GM19240 (cell line): ENCODE results near the gene FMN1.

Experiments
- DNase-seq: peaks from one replicate; pipeline ENCODE4 v3.0.0; 2011; ENCODE audit warnings: low spot score; ENCODE audit not compliant: insufficient read length

FMN1 gene

DNA sequence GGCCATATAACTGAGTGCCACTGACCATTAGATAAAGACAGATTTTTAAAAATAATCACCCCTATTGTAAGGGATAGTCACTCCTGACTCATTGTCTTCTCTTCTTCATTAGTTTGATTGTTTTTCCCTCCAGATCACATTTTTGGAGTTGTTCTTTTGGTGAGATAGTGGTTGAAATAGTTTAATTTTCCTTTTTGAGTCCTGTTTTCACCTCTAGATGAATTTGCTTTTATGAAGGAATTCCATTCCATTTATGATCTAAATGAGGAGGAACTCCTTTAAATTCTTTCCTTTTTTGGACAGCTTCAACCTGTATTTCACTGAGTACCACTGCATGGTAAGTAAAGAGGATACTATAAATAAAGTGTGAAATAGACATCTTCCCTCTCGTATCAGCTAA is 364.3 kb downstream of the FMN1 start:
- DNase-seq, result no peak

- no peak for DNase-seq
Measured at GRCh38 chr15:32829436-32829835, 365.1 kb downstream of the FMN1 start.

DNA sequence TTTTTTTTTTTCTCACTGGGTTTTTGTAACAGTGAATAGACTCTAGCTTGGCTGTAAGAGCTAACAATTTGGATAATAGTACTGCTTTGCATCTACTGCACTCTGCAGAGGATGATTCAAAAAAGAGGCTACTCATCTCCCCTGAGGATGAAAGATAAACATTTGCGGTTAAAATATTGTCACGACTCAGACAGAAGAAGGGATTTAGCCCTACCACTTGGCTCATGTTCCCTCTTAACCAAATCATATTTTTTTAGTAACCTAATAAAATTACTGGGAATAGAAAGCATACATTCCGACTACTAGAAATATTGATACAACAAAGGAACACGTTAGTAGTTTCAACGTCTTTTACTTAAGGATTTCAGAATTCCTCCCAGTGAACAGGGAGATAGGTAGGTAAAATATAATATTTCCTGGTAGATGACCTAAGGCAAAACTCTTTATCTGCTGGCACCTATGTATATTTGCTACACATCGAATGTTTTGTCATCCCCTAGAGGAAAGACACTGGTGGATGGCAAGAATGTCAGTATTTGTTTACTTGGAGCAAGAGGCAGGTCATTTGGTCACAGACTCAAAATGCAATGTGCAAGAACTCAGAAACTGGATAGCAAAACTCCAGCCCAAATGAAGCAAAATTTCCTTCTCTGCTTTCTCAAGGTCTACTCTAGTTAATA is 365.9 kb downstream of the FMN1 start:
- DNase-seq, result no peak

DNA sequence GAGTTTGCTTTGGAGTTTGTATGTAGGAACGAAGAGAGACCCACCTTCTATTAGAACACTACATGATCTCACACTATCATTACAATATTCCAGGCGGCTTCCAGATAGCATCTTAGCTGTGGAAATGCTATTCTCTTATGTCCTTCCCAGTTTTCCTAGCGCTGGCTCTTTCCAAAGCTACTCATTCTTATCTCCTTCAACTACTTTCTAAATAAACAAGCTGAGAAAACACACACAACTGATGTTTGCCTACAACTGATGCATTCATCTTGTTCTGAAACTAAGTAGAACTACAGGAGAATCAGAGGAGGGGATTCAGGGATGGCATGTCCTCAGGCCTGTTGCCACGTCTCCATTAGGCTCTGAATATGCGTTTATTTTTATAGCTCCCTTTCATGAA is 367.8 kb downstream of the FMN1 start:
- DNase-seq, result no peak

- DNase-seq, result no peak
Measured at GRCh38 chr15:32825219-32825618, 369.3 kb downstream of the FMN1 start.

DNA sequence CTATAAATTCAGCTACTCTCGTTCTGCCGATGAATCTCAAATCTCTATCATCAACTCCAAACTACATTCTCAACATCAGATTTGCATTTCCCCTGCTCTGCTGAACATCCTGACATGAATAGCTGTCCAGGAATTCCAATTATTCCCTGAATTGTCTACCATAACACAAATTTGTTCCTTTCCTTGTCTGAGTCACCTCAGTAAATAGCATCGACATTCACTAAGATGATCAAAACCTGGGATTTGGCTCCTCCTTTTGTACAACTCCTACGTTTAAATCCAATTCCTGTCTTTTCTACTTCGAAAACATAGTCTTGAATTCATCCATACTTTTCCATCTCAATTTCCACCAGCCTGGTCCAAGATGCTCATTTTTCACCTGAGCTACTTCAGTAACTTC is 369.7 kb downstream of the FMN1 start:
- no peak for DNase-seq

GRCh38 chr15:32823750-32824149 is 370.8 kb downstream of the FMN1 start:
- no peak for DNase-seq

- DNase-seq, result no peak
Measured at GRCh38 chr15:32822739-32823138, 371.8 kb downstream of the FMN1 start.

DNA sequence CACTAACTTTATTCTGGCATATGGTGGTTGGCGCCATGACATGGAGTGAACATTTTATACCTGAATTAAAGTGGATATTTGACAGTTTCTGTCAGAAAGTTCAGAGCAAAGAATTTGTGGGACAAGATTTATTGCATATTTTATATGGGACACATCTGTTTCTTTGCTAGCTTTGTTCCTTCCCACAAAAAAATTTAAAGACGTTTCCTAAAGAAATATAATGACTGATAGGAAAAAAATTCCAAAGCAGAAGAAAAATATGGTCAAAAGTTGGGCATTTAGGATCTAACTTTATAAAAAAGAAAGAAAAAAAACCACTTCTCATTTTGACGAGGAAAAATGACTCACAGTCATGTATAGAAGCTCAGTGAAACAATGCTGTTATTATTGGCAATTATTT is 375.1 kb downstream of the FMN1 start:
- DNase-seq, result no peak

DNA sequence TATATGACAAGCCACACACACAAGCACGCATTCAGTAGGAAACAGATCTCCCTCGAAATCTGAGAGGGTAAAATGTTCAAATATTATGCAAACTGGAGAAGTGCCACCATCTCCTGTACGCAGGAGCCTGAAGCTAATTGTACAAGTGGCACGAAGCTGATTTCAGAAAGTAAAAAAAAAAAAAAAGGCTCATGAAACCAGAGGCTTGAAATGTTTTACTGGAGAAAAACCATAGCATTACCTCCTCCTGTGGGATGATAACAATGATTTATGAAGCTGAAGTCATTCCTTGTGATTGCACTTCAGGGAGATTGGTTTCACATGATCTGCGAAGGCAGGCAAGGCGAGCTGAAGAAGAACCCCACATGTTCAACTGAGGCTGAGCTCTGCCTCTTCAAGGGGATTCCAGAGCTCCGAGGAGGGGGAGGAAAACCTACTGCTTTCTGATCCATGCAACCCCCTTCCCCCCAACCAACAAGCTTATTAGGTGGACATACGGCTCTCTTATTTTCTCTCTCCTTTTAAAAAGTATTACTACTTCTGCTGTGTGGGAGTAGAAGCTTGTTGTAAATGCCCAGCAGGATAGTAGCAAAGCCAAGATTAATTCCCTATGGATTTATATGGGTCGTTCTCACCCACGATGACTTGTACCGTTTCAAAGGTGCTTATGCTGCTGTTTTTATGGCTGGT is 375.6 kb downstream of the FMN1 start:
- no peak for DNase-seq

DNA sequence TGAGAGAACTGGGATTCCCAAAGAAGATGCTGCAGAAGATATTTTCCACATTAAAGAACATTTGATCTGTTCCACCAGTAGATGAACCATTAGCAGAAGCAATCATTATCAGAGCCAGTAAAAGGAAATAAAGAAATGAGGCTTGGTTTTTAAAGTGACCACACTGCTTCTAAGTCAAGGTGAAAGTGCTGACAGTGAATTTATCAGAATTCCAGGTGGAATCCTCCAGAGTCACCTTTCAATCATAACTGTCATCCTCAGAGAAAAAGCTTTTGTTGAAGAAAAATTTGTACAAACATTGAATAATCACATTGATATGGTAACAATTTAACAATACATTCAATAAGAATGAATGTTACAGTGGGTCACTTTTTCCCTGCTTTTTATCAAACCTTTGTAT is 376.9 kb downstream of the FMN1 start:
- DNase-seq, result no peak

DNA sequence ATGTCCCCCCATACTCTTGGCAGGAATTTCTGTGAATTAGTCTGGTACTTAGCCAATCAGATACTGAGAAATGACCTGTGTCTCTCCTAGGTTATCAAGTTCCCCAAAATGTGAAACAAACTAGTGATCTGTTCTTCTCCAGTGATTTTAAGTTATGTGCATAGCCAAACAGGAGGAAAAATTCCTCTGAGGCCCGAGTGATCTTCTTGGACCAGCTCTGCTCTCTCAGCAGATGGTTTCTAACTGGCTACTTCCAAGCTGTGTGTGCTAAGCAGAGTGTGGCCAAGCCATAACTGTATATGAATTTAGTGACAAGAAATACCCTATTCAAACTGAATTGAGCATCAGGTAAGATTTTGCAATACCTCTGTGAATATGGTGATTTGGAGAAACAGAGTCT is 387.2 kb downstream of the FMN1 start:
- no peak for DNase-seq

DNA sequence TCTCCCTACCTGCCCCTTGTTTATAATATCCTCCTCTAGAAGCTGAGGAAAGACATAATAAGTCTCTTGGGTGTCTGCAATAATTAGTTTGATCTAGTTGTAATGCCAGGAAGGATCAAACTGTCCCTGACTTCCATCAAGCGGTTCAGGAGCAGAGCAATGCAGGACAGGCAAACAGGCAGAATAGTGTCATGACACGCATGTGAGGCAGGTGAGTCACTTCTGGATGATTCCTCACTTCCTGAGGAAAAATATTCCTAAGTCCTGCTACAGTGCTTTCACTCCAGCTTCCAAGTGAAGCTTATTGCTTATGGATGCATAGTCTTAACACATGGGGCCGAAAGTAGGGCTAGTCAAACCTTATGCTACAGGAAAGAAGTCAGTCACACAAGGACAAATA is 390.9 kb downstream of the FMN1 start:
- no peak for DNase-seq

DNA sequence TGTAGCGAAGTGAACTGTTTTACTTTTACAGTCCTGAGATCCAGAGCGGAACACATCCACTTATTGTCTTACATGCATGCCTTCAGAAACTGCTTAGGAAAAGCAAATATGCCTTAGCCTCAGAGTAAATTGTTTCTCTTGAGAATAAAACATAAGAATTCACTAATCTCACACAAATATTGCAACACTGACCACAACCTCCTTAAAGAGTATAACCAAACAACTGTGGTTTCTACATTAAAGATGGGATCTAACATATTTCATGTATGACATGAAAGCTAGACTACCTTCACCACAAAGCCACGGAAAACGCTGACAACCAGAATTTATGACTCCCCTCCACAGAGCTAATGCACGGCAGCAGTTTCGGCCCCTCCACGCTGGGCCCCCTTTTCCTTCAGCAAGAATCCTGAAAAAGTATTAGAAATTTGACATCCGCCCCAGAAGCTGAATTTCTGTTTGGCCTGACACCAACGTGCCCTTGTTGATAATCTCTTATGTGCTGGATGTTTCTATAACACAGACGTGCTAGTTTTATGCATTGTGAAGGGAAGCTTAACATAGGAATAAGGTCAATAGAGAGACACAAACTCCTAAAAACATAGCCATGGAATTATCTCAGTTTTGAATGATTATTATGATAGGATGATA is 392.1 kb downstream of the FMN1 start:
- no peak for DNase-seq

GRCh38 chr15:32799936-32800535 is 394.5 kb downstream of the FMN1 start:
- DNase-seq, result no peak

GRCh38 chr15:32796856-32797255 is 397.7 kb downstream of the FMN1 start:
- DNase-seq, result no peak

GRCh38 chr15:32794973-32795372 is 399.5 kb downstream of the FMN1 start:
- no peak for DNase-seq

DNA sequence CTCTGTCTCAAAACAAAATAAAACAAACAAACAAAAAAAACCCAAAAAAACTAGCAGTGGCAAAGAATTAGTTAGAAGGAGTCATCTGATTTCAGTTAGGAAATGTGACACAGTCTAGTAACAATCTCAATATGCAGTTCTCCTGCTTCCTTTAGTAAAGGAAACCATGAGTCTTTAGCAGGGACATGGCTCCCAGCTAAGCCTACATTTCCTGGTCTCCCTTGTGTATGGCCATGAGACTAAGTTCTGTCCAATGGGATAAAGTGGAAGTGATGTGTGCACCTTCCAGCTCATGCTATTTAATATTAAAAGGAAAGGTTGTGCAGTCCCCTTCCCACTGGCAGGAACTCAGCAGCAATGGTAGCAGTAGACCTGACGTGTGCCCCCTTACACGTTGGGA is 402.1 kb downstream of the FMN1 start:
- DNase-seq, result no peak

- DNase-seq, result no peak
Measured at GRCh38 chr15:32790352-32790999, 404.0 kb downstream of the FMN1 start.

DNA sequence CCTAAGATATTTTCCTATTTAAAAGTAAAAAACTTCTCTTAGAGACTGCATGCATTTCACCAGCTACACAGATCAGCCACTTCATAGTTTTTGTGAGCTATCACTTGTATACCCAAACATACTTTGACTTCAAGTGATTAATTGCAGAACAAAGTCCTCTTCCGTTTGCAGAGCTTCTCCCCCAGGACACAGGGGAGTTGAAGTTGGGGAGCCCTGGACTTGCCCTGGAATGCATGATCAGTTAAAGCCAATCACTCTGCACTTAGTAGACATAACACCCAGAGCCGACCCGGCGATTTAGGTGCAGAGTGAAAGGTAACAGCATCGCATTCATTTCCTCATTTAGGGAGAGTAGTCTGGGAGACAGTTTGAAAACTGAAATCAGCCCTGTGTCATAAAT is 406.6 kb downstream of the FMN1 start:
- no peak for DNase-seq

GRCh38 chr15:32786906-32787305 is 407.6 kb downstream of the FMN1 start:
- no peak for DNase-seq

- DNase-seq, result no peak
Measured at GRCh38 chr15:32784581-32784980, 409.9 kb downstream of the FMN1 start.
